GM18909 (cell line): ENCODE data around the gene VSIR.

Experiments
- ATAC-seq: cut with Tn5 transposase; IDR thresholded peaks from one replicate; pipeline ENCODE4 v1.9.1; 2021; ENCODE audit warnings: mild to moderate bottlenecking; ENCODE audit not compliant: unreplicated experiment, poor library complexity

VSIR gene

GRCh38 chr10:71783917-71784678, 10.8 kb upstream of the VSIR start:
- no peak for ATAC-seq

DNA sequence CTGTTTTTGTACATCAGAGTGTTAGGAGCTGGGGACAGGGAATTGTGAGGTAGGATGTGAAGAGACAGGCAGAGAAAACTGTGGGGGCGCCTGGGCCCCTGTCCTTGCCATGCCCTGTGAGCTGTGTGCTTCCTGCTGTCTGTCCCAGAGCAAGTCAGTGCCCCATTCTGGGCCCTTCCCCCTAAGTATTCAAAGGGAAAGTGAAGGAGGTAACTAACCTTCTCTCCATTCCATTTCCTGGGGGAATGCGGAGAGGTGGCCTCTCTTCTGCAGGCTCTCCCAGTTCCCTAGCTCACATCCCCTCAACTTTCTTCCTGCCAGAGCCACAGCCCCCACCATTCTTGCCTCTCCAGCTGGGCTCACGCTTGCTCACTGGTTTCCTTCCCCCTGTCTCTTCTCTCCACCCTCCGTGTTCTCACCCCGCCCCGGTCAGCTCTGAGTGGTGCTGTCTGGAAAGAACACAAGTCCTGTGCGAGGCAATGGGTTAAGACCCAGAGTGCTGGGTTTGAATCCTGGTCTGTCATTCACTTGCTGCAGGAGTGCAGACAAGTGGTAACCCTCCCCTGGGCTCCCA, 9.7 kb upstream of the VSIR start:
- no peak for ATAC-seq

- no peak for ATAC-seq
These were observed 9.0 kb upstream of the VSIR start for GRCh38 chr10:71782221-71782916.

GRCh38 chr10:71780719-71781118, 7.4 kb upstream of the VSIR start:
- ATAC-seq, result no peak

- no peak for ATAC-seq
These were observed 6.8 kb upstream of the VSIR start for GRCh38 chr10:71780156-71780555.

DNA sequence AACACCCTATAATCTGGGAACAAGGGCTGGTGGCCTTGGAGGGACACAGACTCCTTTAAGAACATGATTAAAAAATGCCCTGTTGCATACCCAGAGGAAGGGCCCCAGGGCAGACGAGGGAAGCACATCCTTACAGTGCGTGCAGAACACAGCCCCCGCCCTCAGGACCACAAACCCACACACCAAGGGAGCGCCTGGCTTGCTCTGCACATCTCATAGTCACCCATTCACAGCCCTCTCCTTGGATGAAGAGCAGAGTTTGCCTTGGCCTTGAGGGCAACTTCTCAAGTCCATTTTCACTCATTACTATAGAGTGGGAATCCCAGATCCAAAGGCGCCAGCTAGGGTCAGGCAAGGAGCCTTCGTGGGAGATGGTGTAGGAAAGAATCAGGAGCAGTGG, 6.3 kb upstream of the VSIR start:
- ATAC-seq, result no peak

DNA sequence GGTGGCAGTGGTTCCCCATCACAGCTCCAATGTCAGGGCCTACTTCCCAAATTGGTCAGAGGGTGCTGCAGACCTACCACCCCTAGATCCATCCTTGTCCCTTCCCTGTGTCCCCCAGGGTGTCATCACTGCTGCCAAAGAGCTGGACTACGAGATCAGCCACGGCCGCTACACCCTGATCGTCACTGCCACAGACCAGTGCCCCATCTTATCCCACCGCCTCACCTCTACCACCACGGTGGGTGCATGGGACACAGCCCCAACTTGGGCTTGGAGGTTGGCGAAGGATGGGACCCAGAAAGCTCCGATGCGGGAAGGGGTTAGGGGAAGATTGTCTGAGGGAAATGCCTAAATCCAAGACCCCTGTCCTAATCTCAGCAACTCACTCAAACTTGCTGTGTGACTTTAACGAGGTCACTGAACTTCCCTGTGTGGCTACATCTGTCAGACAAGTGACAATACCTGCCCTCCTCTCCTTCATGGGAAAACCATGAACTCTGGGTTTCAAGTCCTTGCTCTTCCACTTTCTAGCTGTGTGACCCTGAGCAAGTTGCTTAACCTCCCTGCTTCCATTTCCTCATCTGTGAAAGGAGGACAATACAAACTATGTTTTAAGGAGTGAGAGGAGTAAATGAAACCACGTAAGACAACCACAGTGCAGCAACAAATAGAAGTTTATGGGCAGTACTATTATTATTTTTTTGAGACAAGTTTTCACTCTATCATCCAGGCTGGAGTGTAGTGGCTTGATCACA, 4.9 kb upstream of the VSIR start:
- ATAC-seq, result no peak

DNA sequence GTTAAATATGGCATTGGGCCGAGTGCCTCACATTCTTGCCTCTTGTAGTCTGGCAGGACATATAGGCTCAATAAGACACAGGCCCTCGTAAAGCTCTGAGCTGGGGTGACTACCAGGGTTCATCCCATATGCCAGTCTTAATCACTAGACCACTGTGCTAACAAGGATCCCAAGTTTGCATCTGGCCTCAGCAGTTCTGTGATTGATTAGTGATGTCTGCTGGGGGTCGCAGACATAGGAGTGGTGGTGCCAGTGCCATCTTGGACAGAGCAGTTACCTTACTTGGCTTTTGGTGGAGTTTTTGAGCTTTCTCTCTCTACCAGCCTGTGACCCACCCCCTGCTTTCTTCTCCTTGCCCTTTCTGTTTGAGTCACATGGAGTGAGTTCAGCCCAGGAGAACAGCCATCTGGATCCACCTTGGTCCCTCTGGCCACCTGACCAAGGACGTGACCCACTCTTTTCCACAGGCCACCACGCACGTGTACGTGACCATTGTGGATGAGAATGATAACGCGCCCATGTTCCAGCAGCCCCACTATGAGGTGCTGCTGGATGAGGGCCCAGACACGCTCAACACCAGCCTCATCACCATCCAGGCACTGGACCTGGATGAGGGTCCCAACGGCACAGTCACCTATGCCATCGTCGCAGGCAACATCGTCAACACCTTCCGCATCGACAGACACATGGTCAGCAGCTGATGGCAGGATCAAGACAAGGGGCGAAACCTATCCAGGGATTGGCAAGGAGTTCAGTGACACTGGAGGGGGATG, 4.1 kb upstream of the VSIR start:
- ATAC-seq, result no peak

GRCh38 chr10:71776481-71776925, 3.2 kb upstream of the VSIR start:
- no peak for ATAC-seq

DNA sequence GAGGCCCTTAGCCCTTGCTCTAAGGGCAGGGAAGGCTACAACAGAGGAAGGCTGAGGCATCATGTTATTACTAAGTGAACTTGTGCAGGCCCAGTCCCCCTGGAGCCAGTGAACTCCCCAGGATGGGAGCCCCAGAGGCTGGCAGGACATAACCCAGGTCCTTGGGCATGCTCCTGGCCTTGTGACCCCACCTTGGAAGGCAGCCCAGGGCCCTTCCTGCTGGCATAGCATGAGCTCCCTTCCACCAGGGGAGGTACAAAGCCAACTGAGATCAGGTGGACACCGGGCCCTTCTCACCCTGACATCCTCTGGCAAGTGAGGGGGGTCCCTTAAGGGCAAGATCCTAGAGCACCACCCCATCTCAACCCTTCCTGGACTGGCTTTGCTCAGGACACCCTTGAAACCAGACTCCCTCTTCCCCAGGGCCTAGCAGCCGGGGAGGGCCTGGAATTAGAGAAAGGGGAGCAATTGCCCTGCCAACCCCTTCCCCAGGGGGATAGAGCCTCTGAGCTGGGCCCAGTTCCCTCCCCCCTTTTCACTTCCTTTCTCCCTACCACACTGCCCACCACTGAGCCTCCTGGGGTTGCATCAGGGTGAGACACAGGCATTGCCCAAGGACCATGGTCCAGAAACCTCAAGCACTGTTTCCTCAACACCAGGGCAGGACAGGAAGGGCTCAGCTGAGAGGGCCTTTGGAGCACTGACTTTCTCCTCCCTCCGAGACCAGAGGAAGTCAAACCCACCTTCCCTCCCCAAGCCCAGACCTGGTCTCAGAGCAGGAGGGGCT, 1.8 kb upstream of the VSIR start:
- no peak for ATAC-seq

DNA sequence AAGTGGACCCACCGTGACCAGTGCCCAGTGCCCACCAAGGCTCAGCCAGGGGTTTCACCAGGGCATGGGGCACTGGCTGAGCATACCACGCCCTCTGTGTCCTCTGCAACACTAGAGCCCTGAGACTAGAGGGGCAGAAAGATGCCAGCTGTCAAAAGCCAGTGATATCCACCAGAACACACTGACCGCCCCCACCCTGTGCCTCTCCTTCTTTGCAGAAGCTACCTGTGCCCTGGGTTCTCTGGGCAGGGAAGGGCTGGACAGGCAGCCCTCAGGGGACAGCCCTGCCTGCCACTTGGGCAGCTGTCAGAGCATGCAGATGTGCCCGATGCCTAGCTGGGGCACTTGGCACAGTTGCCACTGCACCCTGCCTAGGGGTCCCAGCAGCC, 494 bp downstream of the VSIR start:
- ATAC-seq, result no peak

GRCh38 chr10:71771821-71772617, 1.3 kb downstream of the VSIR start:
- no peak for ATAC-seq

GRCh38 chr10:71771204-71771603, 2.1 kb downstream of the VSIR start:
- no peak for ATAC-seq

DNA sequence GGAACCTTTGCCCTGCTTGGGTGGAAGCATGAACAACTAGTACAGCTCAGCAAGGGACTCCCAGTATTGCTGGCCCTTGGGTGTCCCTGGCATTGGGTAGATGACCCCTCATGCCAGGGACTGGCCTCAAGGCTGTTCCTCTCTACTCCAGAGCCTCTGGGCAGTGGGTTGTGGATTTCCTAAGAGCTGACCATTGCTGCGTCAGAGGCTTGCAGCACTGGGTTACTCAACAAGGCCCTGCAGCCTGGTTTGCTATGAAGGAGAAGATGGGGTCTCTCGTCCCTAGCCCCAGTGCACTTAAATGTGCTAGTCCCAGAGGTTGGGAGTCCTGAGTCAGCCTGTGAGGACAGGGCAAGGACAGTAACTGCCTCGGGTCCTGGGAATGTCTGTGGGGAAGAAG, 2.5 kb downstream of the VSIR start:
- ATAC-seq, result no peak

DNA sequence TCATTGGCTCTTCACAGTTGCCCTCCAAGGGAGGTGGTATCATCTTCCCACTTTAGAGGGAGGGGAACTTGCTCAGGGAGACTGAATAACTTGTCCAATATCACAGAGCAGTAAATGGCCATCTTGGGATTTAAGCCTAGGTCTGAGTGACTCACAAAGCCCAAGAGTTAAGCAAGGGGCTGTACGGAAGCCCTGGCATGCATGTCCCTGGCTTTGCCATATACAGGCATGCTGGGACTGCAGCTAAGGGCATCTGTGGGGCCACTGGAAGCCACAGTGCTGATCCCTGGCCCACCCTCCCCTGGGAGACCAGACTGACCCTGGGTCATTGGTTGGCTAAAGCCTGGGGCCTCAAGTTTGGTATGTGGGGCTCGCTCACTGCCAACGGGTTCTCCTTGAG, 3.1 kb downstream of the VSIR start:
- no peak for ATAC-seq

- ATAC-seq, result peak; percentile 12
These were observed 4.0 kb downstream of the VSIR start for GRCh38 chr10:71769279-71769823.

- no peak for ATAC-seq
These were observed 5.8 kb downstream of the VSIR start for GRCh38 chr10:71767420-71768035.
